ENCODE results near the gene TRIM26.

The TRIM26 gene

DNA sequence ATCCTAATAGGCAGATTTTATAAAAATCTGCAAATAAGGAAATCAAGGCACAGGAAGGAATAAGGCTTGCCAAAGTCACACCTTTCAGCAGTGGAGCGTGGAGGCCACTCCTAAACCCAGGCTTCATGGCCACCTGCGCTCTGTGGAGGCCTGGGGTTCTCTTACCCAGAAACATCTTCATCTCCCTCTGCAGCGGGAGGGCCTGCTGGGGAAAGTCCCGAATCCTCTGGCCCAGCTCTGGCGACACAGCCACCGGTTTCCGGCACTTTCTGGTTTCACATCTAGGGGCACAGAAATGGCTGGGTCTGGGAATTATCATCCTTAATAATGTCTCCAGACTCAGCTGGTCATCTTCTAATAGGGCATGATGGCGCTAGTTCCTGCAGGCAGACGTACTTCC, 56.4 kb downstream of the TRIM26 start:
- Histone ChIP-seq H3K4me1 (peaks cover under 1% of the 10 kb centered on the region; the same call in 1 of the 2 replicates), H3K27me3 (no peaks in the 10 kb centered on the region), H3K4me3 (no peak overlapping the region), H3K27ac (no peak overlapping the region), H3K9ac (no peak overlapping the region), H4K20me1 (no peaks in the 10 kb centered on the region), H3K4me2 (no peak overlapping the region), H3K36me3 (no peaks in the 10 kb centered on the region), H3K9me3 (no peaks in the 10 kb centered on the region)
- no peak for TF ChIP-seq Cebpa-rat (IDR thresholded peaks at IDR 0.05)

DNA sequence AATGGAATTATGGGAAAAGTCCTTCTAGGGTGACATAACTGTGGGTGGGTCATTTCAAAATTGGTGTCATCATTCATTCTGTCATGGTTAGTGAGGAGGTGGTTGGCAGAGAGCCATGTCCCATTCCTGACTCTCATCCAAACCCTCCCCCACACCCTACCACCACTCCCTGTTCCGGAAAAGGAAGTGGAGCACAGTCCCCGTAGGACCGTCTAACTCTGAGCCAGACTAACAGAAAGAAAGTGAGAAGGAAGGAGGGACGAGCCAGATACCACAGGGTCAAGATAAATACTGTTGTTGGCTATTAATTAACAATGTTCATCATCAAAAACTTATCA, 57.0 kb downstream of the TRIM26 start:
- Histone ChIP-seq H3K9ac (no peak overlapping the region), H3K27me3 (no peaks in the 10 kb centered on the region), H4K20me1 (no peaks in the 10 kb centered on the region), H3K4me2 (no peak overlapping the region), H3K9me3 (no peaks in the 10 kb centered on the region), H3K36me3 (no peaks in the 10 kb centered on the region), H3K4me1 (peaks cover 5% of the 10 kb centered on the region), H3K4me3 (no peak overlapping the region), H3K27ac (no peak overlapping the region)
- TF ChIP-seq Cebpa-rat (IDR thresholded peaks at IDR 0.05), result no peak

DNA sequence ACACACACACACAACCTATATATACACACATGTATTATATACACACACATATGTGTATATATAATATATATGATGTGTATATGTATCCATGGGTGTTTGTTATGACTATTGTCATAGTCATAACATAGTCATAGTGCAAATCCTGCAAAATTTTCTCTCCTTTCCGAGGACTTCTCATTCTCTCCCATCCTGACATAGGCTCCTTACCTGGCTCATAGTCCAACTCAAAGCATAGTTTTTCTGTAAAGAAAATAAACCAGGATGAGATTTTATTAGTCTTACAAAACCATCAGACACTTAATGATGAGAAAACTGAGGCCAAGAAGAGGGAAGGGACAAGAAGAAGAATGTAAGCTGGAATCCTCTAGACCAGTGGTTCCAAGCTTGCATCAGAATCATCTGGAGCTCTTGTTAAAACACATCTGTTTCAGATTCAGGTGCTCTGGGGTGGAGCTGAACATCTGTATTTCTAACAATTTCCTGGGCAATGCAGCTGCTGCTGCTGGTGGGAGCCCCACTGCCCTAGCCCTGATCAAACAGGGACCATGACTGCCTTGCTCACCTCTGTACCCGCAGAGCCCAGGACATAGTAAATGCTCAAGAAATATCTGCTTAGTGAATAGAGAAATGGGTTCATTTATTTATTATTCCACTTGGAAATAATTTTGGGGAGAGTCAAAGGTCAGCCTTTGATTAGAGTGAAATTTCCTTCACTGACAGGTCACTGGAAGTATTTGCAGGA, 57.5 kb downstream of the TRIM26 start:
- peaks cover 5% of the 10 kb centered on the region for H3K4me1 ChIP-seq
- H3K27ac ChIP-seq, result no peak overlapping the region
- H3K9me3 ChIP-seq, result no peaks in the 10 kb centered on the region
- H3K9ac ChIP-seq, result no peak overlapping the region
- no peak overlapping the region for H3K4me2 ChIP-seq
- H3K36me3 ChIP-seq, result no peaks in the 10 kb centered on the region
- H3K27me3 ChIP-seq, result no peaks in the 10 kb centered on the region
- H4K20me1 ChIP-seq, result no peaks in the 10 kb centered on the region
- no peak for TF ChIP-seq Cebpa-rat (IDR thresholded peaks at IDR 0.05)
- no peak overlapping the region for H3K4me3 ChIP-seq

- Histone ChIP-seq H3K4me2 (no peak overlapping the region), H3K9ac (no peak overlapping the region), H3K36me3 (no peaks in the 10 kb centered on the region), H3K4me1 (peaks cover 5% of the 10 kb centered on the region), H3K9me3 (no peaks in the 10 kb centered on the region), H4K20me1 (no peaks in the 10 kb centered on the region), H3K27ac (no peak overlapping the region), H3K27me3 (no peaks in the 10 kb centered on the region), H3K4me3 (no peak overlapping the region)
- TF ChIP-seq Cebpa-rat (IDR thresholded peaks at IDR 0.05), result no peak
Observed at GRCh38 chr6:30154709-30155519, 58.3 kb downstream of the TRIM26 start.

DNA sequence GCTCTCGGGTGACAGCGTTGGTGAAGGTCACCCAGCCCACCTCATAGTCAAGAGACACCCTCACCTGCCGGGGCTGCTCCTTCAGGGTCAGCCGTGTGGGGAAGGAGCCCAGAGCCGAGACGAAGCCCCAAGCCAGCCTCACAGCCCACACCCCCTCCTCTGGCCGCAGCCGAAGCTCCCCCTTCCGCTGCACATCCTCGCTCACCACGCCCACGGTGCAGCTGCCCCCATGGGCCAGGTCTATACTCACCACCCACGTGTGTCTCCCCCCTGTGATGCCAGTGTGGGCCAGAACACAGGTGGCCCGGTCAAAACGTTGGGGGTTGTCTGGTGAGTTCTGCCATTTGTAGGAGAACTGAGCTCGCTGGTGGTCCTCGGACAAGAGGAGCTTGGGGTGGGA, 59.1 kb downstream of the TRIM26 start:
- peaks cover 5% of the 10 kb centered on the region for H3K4me1 ChIP-seq
- no peaks in the 10 kb centered on the region for H3K36me3 ChIP-seq
- no peak overlapping the region for H3K27ac ChIP-seq
- H3K27me3 ChIP-seq, result no peaks in the 10 kb centered on the region
- H4K20me1 ChIP-seq, result no peaks in the 10 kb centered on the region
- no peak overlapping the region for H3K4me3 ChIP-seq
- no peak for TF ChIP-seq Cebpa-rat (IDR thresholded peaks at IDR 0.05)
- no peak overlapping the region for H3K9ac ChIP-seq
- H3K4me2 ChIP-seq, result no peak overlapping the region
- H3K9me3 ChIP-seq, result no peaks in the 10 kb centered on the region

DNA sequence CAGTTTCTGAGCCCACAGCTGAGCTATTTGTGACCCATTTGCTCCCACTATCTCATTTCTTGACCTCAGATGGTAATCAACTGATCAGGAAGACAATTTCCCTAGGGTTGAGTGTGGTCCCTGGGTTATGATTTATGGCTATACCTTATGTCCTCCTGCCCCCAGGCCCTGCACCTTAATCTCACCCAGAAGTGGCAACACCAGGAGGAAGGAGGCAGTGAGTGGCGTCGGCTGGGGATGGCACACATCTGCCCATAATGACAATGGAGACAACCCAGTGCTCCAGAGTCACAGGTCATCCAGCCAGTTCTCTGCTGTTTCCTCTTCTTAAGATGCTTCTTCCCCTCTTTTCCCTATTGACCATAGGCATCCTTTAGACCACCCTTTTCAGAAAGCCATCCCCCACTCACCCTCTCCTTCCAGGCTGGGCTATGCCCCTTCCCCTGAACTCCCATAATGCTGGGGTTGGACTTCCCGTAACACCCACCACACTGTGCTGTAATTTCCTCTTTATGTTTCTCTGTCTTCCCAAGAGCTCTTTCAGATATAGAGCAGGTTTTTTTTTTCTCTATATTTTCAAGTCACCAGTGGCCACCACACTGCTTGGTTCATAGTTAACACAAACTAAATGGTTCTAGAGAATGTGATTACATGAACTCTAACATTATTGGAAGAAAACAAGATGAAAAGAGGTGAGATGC, 60.1 kb downstream of the TRIM26 start:
- Histone ChIP-seq H3K4me3 (no peak overlapping the region), H3K27me3 (no peaks in the 10 kb centered on the region), H3K9me3 (no peaks in the 10 kb centered on the region), H3K4me2 (no peak overlapping the region), H3K4me1 (peaks cover 5% of the 10 kb centered on the region), H3K36me3 (no peaks in the 10 kb centered on the region), H4K20me1 (no peaks in the 10 kb centered on the region), H3K27ac (no peak overlapping the region), H3K9ac (no peak overlapping the region)
- TF ChIP-seq Cebpa-rat (IDR thresholded peaks at IDR 0.05), result no peak

DNA sequence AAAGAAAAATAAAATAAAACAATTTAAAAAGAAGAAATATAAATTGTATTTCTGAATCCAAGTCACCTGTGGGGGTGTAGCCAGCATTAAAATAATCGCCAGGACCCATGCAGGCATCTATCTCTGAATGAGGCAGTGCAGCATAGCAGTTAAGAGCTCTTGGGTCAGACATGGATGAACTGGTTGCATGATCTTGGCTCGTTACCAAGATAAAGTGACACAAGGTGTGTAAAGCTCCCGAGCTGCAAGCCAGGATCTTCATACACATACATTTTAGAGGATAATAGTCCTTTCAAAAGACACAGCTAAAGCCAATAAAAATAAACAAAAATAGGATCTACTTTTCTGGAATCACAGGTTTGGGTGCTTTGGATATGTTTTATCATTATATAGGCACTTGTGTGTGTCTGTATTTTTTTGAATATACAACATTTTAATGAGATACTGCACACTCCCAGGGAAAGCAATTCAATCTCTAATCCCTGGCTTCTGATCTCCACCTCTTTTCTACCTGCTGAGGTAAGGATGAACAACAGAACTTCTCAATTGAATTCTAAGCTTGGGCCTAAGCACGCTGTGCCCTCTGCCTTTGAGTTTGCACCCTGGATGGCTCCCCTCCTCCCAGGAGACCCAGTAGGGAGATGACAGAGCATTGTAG, 61.1 kb downstream of the TRIM26 start:
- Histone ChIP-seq H3K36me3 (no peaks in the 10 kb centered on the region), H3K4me1 (peaks cover 13% of the 10 kb centered on the region), H3K9ac (no peak overlapping the region), H4K20me1 (no peaks in the 10 kb centered on the region), H3K27ac (no peak overlapping the region), H3K27me3 (no peaks in the 10 kb centered on the region), H3K9me3 (no peaks in the 10 kb centered on the region), H3K4me3 (no peak overlapping the region), H3K4me2 (no peak overlapping the region)
- TF ChIP-seq Cebpa-rat (IDR thresholded peaks at IDR 0.05), result no peak

DNA sequence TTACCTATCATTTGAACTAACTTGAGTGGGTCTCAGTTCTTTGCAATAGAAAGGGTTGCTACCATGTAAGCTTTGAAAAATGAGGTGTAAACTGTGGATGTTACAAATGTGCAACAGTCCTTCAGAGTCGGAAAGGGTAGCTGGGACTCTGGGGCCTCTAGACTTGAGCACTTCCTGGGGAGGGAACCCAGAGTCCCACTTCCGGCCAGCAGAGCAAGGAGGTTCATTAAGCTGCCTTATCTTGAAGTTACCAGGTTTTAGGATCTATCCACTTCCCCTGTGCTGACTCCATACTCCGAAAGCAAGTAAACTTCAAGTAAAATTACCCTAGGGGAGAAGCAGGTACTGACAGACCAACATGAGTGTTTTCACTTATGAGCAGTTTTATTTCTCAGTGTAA, 61.6 kb downstream of the TRIM26 start:
- no peaks in the 10 kb centered on the region for H4K20me1 ChIP-seq
- H3K9me3 ChIP-seq, result no peaks in the 10 kb centered on the region
- no peak overlapping the region for H3K27ac ChIP-seq
- no peak overlapping the region for H3K9ac ChIP-seq
- no peak for TF ChIP-seq Cebpa-rat (IDR thresholded peaks at IDR 0.05)
- no peaks in the 10 kb centered on the region for H3K36me3 ChIP-seq
- no peaks in the 10 kb centered on the region for H3K27me3 ChIP-seq
- H3K4me2 ChIP-seq, result 0 out of 2 replicates have a peak overlapping the region, but pooled peaks have one; percentile 24
- H3K4me3 ChIP-seq, result no peak overlapping the region
- H3K4me1 ChIP-seq, result peaks cover 18% of the 10 kb centered on the region

DNA sequence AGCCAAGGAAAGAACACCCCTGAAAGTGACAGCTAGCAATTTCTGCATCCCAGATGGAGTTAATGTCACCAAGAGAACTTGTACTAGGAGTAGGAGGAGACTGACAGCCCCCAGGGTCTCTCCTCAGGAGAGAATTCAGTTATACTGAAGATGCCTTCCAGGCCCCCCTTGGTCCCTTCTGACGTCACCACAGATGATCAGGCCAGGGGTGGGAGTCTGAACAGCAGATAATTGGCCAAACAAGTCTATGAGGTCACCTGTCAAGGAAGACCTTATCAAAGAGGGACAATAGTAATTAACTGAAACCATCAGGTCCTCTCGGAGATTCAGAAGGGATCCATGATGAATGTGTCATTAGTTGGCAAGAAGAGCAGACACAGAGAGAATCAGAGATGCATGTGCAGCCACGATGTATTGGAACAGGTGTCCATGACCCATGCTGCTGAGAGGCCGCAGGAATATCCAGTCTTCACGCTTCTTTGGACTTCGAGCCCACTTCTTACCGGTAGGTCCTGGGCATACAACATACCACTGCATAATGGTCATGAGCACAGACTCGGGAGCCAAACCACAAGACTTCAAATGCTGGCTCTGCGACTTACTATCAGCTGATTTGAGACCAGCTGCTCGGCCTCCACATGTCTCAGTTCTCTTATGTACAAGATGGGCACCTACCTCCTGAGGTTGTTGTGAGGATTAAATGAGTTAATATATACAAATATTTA, 62.4 kb downstream of the TRIM26 start:
- H3K36me3 ChIP-seq, result no peaks in the 10 kb centered on the region
- H3K9ac ChIP-seq, result no peak overlapping the region
- H4K20me1 ChIP-seq, result no peaks in the 10 kb centered on the region
- peaks cover 21% of the 10 kb centered on the region for H3K4me1 ChIP-seq
- no peak overlapping the region for H3K4me3 ChIP-seq
- no peak overlapping the region for H3K4me2 ChIP-seq
- no peaks in the 10 kb centered on the region for H3K27me3 ChIP-seq
- no peak for TF ChIP-seq Cebpa-rat (IDR thresholded peaks at IDR 0.05)
- no peak overlapping the region for H3K27ac ChIP-seq
- H3K9me3 ChIP-seq, result no peaks in the 10 kb centered on the region
